Stimulated activated CD4-positive, alpha-beta T cell treated with anti-CD3 and anti-CD28 coated beads, Interleukin-1b, Interleukin-23, amount 100 ng/mL, for 4 hours (primary cell): ENCODE data around the gene XRCC6.
"Not testable (repeated sequence)": the region's sequence is repeated elsewhere in the genome, so short reads cannot be mapped to it uniquely, and the experiment has no call there.

Experiments used
- DNase-seq, 2 donors: peaks; one replicate each; pipeline ENCODE4 v3.0.0-alpha.2; 2020; ENCODE audit warnings: low read depth in 2 of 2

Gene XRCC6

GRCh38 chr22:41621099-41621910, at the start of gene XRCC6:
XRCC6 (plus strand) TSS chr22:41621295; CDS start chr22:41622005, 710 bp downstream.
- peak; percentile 99 to 100 for DNase-seq

DNA sequence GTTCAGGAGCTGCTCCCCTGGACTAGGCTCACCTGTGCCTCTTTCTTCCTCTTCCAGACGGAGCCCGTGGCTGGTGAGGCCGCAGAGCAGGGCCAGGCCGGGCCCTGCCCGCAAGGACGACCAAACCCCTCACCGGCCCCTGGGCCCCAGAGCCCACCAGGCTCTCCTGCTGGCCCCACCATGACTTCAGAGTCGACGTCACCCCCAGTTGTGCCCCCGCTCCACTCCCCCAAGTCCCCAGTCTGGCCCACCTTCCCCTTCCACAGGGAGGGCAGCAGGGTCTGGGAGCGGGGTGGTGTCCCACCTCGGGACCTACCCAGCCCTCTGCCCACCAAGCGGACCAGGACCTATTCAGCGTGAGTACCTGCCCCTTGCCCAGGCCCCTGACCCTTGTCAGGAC, 49.3 kb upstream of the XRCC6 start:
- DNase-seq, result no peak

DNA sequence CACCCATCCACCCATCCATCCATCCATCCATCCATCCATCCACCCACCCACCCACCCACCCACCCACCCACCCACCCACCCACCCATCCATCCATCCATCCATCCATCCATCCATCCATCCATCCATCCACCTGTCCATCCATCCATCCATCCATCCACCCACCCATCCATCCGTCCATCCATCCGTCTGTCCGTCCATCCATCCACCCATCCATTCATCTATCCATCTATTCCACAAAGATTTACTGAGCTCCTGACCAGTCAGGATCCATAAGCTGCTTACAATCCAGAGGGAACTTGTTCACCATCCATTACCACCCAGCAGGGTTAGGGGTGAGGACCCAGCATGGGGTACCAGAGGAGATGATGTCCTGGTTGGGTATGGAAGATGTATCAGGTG, 48.8 kb upstream of the XRCC6 start:
- DNase-seq, result not testable (repeated sequence)

- DNase-seq, result no peak
Measured at GRCh38 chr22:41573677-41574076, 47.4 kb upstream of the XRCC6 start.

DNA sequence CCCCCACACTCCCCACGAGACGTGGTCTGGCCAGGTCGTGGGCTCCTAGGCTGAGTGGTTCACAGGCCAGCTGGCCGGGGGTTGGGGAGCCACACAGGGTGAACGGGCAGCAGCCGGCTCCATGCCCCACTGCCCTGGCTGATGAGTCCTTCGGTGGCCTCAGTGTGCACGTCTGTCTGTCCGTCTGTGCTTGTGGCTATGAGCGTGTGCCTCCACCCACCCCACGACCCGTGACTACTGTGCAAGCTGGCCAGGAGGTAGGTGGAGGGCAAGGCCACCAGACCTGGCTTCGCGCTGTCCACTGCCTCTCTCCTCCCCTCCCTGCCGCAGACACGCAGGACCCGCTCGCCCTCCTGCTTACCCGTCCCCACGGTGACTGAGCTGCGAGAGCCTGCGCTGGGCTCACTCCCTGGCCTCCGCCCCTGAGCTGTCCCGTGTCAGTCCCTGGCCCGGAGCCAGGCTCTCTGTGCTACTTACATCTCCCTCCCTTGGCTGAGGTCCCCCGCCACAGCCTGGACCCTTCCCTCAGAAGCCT, 46.2 kb upstream of the XRCC6 start:
- no peak for DNase-seq

DNA sequence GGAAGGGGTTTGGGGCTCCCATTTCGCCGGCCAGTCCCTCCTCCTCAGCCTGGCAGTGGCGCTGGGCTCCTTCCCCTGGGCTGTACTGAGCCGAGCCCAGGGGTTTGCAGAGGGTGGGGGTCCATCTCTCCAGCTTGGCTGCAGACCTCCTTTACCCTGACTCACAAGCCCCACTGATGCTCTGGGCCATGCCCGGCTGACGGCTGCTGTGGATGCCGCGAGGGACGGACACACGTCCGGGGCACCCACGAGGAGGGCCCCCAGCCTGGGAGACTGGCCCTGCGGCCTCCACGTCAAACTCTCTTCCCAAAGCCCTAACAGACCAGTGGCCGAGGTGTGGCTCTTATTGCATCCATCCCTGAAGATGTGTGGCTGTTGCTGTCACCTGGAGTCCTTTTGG, 45.6 kb upstream of the XRCC6 start:
- DNase-seq, result no peak

DNA sequence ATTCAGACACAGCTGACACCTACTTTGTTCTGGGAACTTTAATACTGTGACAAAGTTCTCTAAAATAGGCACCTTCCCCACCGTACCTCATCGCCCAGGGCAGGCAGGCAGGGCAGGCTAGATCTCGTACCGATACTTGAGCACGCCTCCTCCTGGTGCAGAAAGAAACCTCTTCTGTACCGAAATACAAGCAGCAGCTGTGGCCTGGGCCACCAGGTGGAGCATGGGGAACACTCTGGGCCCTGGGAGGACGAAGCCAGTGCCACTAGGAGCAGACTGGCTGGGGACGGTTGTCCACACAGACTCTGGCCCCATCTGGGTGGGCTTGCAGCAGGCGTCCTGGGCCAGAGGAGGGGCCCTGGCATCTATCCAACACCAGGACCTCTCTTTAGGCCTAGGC, 44.2 kb upstream of the XRCC6 start:
- no peak for DNase-seq

DNA sequence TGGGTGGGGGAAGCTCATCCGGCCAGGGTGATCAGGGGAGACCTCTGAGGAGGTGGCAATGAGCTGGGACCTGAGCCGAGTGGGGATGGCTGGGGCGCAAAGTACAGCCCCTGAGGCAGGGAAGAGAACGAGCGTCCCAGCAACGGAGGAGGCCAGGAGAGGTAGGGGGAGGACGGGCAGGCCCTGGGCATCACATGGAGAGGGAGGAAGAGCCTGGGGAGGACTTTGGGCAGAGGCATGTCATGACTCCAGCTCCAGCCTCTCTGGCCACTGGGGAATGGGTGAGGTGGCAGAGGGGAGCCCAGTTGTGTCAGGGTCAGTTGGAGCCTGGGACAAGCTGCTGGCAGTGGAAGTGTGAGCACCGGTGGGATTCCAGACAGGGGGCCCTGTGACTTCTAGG, 43.0 kb upstream of the XRCC6 start:
- no peak for DNase-seq

GRCh38 chr22:41578818-41579217, 42.3 kb upstream of the XRCC6 start:
- no peak for DNase-seq

GRCh38 chr22:41579297-41579996, 41.6 kb upstream of the XRCC6 start:
- DNase-seq, result no peak

- DNase-seq, result no peak
Measured at GRCh38 chr22:41579997-41580355, 41.1 kb upstream of the XRCC6 start.

GRCh38 chr22:41582694-41583093, 38.4 kb upstream of the XRCC6 start:
- DNase-seq, result no peak

GRCh38 chr22:41584881-41585280, 36.2 kb upstream of the XRCC6 start:
- no peak for DNase-seq

- no peak for DNase-seq
Measured at GRCh38 chr22:41585898-41586297, 35.2 kb upstream of the XRCC6 start.

- DNase-seq, result no peak
Measured at GRCh38 chr22:41587347-41587723, 33.8 kb upstream of the XRCC6 start.

DNA sequence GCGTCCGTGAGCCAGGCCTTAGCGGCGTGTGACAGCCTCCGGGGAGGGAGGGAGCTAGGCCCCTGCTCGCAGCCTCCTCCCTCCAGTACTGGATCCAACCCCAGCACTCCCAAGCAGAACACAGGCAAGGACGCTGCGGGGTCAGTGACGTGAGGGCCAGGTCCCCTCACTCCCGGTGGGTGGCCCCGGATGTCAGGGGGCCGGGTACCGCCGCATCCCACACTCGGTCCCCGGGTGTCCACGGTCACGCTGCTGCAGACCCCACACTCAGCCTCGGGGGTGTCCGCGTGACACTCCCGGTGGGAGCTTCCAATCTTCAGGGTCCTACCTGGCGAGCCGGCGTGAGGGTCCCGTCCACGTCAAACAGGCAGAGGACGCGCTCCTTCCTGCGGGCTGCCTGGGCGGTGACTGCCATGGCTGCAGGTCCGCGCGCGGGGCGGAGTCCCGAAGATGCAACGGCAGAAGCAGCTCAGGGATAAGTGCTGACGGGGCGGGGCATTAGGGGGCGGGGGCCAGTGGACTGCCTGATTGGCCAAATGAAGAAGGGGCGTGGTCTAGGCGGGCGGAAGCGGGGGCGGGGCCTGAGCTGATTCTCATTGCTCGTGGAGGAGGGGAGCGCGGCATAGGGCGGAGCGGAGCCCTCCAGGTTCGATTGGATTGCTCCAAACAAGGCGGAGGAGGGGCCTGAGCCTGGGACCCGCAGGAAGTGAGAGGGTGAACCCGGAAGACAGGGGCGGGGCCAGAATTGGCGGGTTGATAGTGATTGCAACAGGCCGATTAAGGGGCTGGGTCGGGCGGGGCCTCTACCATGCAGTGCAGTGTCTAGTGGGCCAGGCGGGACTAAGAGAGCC, 31.5 kb upstream of the XRCC6 start, which contains the start of gene PMM1:
PMM1 (minus strand) TSS at position 450 of the 851 bp plus-strand sequence; CDS start at position 415, 35 bp downstream.
- peak; percentile 100 for DNase-seq

DNA sequence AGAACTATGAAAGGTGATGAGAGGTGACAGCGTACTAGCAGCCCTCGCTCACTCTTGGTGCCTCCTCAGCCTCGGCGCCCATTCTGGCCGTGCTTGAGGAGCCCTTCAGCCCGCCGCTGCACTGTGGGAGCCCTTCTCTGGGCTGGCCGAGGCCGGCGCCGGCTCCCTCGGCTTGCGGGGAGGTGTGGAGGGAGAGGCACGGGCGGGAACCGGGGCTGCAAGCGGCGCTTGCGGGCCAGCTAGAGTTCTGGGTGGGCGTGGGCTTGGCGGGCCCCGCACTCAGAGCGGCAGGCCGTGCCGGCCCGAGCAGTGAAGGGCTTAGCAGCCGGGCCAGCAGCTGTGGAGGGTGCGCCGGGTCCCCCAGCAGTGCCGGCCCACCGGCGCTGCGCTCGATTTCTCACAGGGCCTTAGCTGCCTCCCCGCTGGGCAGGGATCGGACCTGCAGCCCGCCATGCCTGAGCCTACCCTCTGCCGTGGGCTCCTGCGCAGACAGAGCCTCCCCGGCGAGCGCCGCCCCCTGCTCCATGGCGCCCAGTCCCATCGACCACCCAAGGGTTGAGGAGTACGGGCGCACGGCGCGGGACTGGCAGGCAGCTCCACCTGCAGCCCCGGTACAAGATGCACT, 27.6 kb upstream of the XRCC6 start:
- not testable (repeated sequence) for DNase-seq

- no peak for DNase-seq
Measured at GRCh38 chr22:41595703-41596102, 25.4 kb upstream of the XRCC6 start.

- peak in 1 of 2 donors; percentile 19 for DNase-seq
Measured at GRCh38 chr22:41596776-41597634, 24.1 kb upstream of the XRCC6 start.

- DNase-seq, result no peak
Measured at GRCh38 chr22:41597635-41597953, 23.5 kb upstream of the XRCC6 start.

- no peak for DNase-seq
Measured at GRCh38 chr22:41598081-41598480, 23.0 kb upstream of the XRCC6 start.
